HFFc6 (cell line): ENCODE data around the gene BRSK1. TPM values are rescaled to one million over a fixed set of nuclear protein-coding genes. Genes with fewer than 3 reads are reported as not detected.

ENCODE experiments used
- DNase-seq: peaks from one replicate; pipeline ENCODE4 v3.0.0-alpha.2; 2018
- H3K27ac Mint-ChIP-seq: 2 replicates; pipeline ENCODE4 v1.8.0; 2020; ENCODE audit warnings: mild to moderate bottlenecking, mixed read lengths
- H3K27me3 Mint-ChIP-seq: 2 replicates; pipeline ENCODE4 v1.8.0; 2021; ENCODE audit warnings: mild to moderate bottlenecking, moderate library complexity, mixed read lengths; ENCODE audit not compliant: insufficient read depth
- H3K36me3 Mint-ChIP-seq: 2 replicates; pipeline ENCODE4 v1.8.0; 2021; ENCODE audit warnings: low read depth, mixed read lengths
- H3K4me1 Mint-ChIP-seq: 2 replicates; pipeline ENCODE4 v1.8.0; 2020; ENCODE audit warnings: low read depth, mixed read lengths
- H3K4me3 Mint-ChIP-seq: 2 replicates; pipeline ENCODE4 v1.8.0; 2020; ENCODE audit warnings: mild to moderate bottlenecking, moderate library complexity, mixed read lengths
- H3K9me3 Mint-ChIP-seq: 2 replicates; pipeline ENCODE4 v1.8.0; 2020; ENCODE audit warnings: mild to moderate bottlenecking, mixed read lengths
- CTCF ChIP-seq: fragments of 200-600 bp; sonication (generic); IDR thresholded peaks from 2 replicates; pipeline ENCODE4 v1.5.0; 2021; ENCODE audit warnings: antibody characterized with exemption, mild to moderate bottlenecking
- total RNA-seq, 6 experiments: library from RNA; stranded (reverse); fragmentation: NEBNext Ultra II Directional; extraction: Animal tissue kit (Norgen Biotek cat#: 25700); gene quantifications; 2 replicates in 1 of 6; 3 replicates in 5 of 6; pipeline ENCODE4 v1.2.3, GENCODE V29; 2021

Gene BRSK1
- total RNA-seq, 6 experiments from 2014 or later, result 10.9 to 12.0 (median 11.3) TPM

GRCh38 chr19:55333870-55334269, 50.1 kb downstream of the BRSK1 start:
- peaks cover 15% of the 10 kb centered on the region for H3K4me1 Mint-ChIP-seq
- H3K27me3 Mint-ChIP-seq, result peaks cover 5% of the 10 kb centered on the region
- TF ChIP-seq CTCF, result no peak
- DNase-seq, result no peak
- H3K36me3 Mint-ChIP-seq, result no peaks in the 10 kb centered on the region
- H3K4me3 Mint-ChIP-seq, result no peak overlapping the region
- H3K27ac Mint-ChIP-seq, result no peak overlapping the region
- no peaks in the 10 kb centered on the region for H3K9me3 Mint-ChIP-seq

- Mint-ChIP-seq H3K4me3 (no peak overlapping the region; the same call in 1 of the 2 replicates), H3K27ac (no peak overlapping the region), H3K36me3 (no peaks in the 10 kb centered on the region), H3K27me3 (peaks cover 7% of the 10 kb centered on the region), H3K9me3 (no peaks in the 10 kb centered on the region), H3K4me1 (peaks cover 16% of the 10 kb centered on the region)
- TF ChIP-seq CTCF, result no peak
- DNase-seq, result peak; percentile 25
Observed at GRCh38 chr19:55336101-55336500, 52.3 kb downstream of the BRSK1 start.

- H3K4me3 Mint-ChIP-seq, result peak within 1 kb of the TSS; percentile 91
- H3K36me3 Mint-ChIP-seq, result no peaks in the 10 kb centered on the region
- peak within 1 kb of the TSS; percentile 100 for H3K27ac Mint-ChIP-seq
- DNase-seq, result peak; percentile 100
- peaks cover 7% of the 10 kb centered on the region for H3K27me3 Mint-ChIP-seq
- no peaks in the 10 kb centered on the region for H3K9me3 Mint-ChIP-seq
- peak; percentile 41; the same call in 1 of the 2 replicates for TF ChIP-seq CTCF
- peaks cover 23% of the 10 kb centered on the region for H3K4me1 Mint-ChIP-seq
Observed at GRCh38 chr19:55339105-55339888, 55.5 kb downstream of the BRSK1 start, which contains the start of gene KMT5C. Gene KMT5C (plus strand): TSS chr19:55339876. CDS start chr19:55341937, 2,061 bp downstream.

- H3K36me3 Mint-ChIP-seq, result no peaks in the 10 kb centered on the region; the same call in 1 of the 2 replicates
Observed at GRCh38 chr19:55339889-55340783, 56.3 kb downstream of the BRSK1 start.

More at GRCh38 chr19:55339889-55340783, 56.3 kb downstream of the BRSK1 start:
- Mint-ChIP-seq H3K27me3 (peaks cover 7% of the 10 kb centered on the region), H3K27ac (peak overlapping the region; percentile 100), H3K4me3 (peak overlapping the region; percentile 91), H3K4me1 (peaks cover 26% of the 10 kb centered on the region), H3K9me3 (no peaks in the 10 kb centered on the region)
- DNase-seq, result no peak
- no peak for TF ChIP-seq CTCF
